GM20431 (cell line): ENCODE data around the gene MCOLN1.

Source experiments
- in situ Hi-C: fragments of 300-500 bp; cut with MseI, MboI; formaldehyde crosslinking; loops from one replicate; pipeline ENCODE4 v1.15.0; 2020; ENCODE audit warnings: low sequenced_read_pairs; ENCODE audit not compliant: unreplicated experiment

MCOLN1 gene

GRCh38 chr19:7522072-7522922 is at the start of gene MCOLN1:
Gene MCOLN1, plus strand, starts transcription at chr19:7522624. Its CDS starts 127 bp downstream, at chr19:7522751.
- in situ Hi-C loops: no loop called here

- in situ Hi-C loops: no loop called here
Observed at GRCh38 chr19:7475665-7476064, 46.8 kb upstream of the MCOLN1 start.

GRCh38 chr19:7476241-7476640 is 46.2 kb upstream of the MCOLN1 start:
- in situ Hi-C loops: no loop called here

- in situ Hi-C loops: no loop called here
Observed at GRCh38 chr19:7476777-7477494, 45.5 kb upstream of the MCOLN1 start.

GRCh38 chr19:7477758-7478157 is 44.7 kb upstream of the MCOLN1 start:
- in situ Hi-C loops: no loop called here

GRCh38 chr19:7478173-7478842 is 44.1 kb upstream of the MCOLN1 start:
- in situ Hi-C loops: no loop called here

GRCh38 chr19:7478843-7479227 is 43.6 kb upstream of the MCOLN1 start:
- in situ Hi-C loops: no loop called here

DNA sequence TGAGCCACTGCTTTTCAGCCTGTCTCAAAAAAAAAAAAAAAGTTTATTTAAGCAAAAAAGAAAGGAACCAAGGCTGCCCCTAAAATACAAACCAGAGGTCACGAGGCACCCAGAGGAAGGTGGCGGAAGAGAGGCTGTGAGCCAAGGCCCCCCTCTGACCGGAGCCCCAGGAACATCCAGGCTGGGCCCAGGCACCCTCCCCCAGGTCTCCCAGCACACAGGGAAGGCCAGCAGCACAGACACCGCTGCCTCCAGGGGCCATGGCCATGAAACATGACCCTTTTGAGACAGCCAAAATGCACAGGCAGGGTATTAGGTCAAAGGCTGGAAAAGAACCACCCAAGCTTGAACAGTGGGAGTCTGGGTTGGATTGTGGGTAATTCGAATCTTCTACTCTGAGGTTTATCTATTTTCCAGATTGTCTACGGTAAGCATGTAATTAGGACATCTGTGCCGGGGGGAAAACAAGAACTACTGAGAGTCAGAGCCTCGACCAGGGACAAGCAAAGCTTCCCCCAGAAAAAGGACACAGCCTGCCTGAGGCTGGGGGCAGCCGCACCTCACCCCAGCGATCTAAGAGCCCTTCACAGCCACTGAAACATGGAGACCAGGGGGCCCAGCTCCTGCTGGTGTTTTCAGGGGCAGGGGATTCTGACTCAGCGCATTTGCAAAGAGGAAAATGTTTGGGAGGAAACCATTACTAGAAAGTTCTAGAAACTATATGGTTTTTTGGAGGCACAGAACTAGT is 42.0 kb upstream of the MCOLN1 start:
- in situ Hi-C loops: no loop called here

DNA sequence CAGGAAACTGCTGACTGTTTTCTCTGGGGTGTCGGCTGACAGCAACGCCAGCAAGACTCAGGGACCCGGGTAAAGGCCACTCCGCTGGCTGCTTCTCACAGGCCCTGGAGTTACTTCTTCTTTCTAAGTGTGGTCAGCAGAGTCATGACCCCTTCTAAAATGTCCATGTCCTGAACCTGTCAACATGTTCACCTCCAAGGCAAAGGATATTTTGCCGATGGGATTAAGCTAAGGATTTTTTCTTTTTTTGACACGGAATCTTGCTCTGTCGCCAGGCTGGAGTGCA is 41.5 kb upstream of the MCOLN1 start:
- in situ Hi-C loops: no loop called here

- in situ Hi-C loops: no loop called here
Observed at GRCh38 chr19:7482584-7483439, 39.6 kb upstream of the MCOLN1 start.

DNA sequence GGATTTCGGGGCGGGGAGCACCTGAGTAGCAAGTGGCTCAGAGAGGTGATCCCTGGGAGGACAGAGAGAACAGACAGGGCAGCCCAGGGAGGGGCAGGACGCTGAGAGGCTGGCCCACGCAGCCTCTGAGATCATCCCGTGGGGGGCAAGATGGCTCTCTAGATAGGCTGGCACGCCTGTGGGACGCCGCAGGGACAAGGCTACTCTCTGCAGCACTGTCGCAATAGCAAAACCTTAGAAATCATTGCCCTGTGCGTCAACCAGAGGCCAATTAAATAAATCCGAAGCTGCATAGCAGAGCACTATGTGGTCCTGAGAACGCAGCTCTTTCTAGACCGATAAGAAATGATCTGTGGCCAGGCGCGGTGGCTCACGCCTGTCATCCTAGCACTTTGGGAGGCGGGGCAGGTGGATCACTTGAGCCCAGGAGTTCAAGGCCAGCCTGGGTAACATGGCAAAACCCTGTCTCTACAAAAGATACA is 38.7 kb upstream of the MCOLN1 start:
- in situ Hi-C loops: no loop called here

GRCh38 chr19:7486923-7487322 is 35.5 kb upstream of the MCOLN1 start:
- in situ Hi-C loops: no loop called here

DNA sequence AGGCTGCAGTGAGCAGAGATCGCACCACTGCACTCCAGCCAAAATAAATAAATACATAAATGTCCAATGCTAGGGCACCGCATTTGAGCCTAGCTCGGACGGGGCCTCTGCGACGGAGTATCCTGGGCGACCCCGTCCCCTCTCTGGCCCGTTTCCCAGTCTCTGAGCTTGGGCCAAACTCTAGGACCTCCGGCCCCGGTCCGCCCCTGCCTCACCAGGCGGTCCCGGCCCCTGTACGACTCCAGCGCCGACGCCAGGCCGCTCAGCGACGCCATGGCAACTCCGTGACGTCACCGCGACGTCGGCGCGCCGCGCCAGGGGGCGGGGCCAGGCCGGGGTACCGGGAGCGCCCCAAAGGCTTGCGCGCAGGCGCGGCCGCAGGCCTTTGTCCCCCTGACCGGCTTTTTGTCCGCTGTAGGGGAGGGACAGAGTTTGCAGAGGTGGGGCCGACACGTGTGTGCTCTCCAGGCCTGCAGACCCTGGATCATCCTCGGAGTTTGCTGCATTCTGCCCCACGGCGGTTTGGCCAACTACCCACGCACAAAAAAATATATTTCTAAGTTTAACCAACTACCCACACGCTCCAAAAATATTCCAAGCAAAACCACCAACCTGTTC is 33.6 kb upstream of the MCOLN1 start, which contains the start of gene PEX11G:
TSS of gene PEX11G (minus strand) at position 300 of the 618 bp plus-strand sequence. CDS start at position 275, 25 bp downstream.
- in situ Hi-C loops: no loop called here

DNA sequence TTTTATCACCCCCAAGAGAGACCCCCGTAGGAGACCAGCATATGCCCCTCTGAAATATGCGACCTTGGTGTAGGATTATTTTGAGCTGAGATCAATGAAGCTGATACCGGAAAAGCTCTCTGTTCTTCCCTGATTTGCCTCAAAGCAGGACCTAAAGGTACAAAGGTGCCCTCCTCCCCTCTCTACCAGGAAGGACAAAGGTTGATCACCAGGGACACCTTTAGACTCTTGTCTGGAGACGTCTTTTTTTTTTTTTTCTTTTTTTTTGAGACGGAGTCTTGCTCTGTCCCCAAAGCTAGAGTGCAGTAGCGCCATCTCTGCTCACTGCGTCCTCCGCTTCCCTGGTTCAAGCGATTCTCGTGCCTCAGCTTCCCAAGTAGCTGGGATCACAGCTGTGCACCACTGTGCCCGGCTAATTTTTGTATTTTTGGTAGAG is 32.8 kb upstream of the MCOLN1 start:
- in situ Hi-C loops: no loop called here

DNA sequence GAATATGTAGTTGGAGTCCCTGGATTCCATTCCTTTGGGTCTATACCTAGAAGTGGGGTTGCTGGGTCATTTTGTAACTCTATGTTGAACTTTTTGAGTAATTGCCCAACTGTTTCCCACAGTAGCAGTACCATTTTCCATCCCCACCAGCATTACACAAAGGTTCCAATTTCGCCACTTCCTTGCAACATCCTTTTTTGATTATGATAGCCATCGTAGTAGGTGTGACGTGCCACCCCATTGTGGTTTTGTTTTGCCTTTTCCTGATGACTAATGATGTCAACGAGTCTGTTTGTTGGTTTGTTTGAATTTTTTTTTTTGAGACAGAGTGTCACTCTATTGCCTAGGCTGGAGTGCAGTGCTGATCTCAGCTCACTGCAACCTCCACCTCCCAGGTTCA is 30.3 kb upstream of the MCOLN1 start:
- in situ Hi-C loops: no loop called here

GRCh38 chr19:7492558-7492957 is 29.9 kb upstream of the MCOLN1 start:
- in situ Hi-C loops: no loop called here

GRCh38 chr19:7494416-7495098 is 27.9 kb upstream of the MCOLN1 start:
- in situ Hi-C loops: no loop called here

- in situ Hi-C loops: no loop called here
Observed at GRCh38 chr19:7497292-7497691, 25.1 kb upstream of the MCOLN1 start.
